ENCODE measurements around the gene PROM1.

- TF ChIP-seq POLR2A (IDR thresholded peaks at IDR 0.05) (no peak), CTCF (IDR thresholded peaks at IDR 0.05) (no peak)
Measured at GRCh38 chr4:16029886-16030285, 53.9 kb downstream of the PROM1 start.
